ENCODE results near the gene GSG1L.
"Not testable (repeated sequence)": the region's sequence is repeated elsewhere in the genome, so short reads cannot be mapped to it uniquely, and the experiment has no call there.

The GSG1L gene

GRCh38 chr16:27983244-27983643 is 80.3 kb downstream of the GSG1L start:
- no peak for DNase-seq (ENCODE audit: low spot score)

DNA sequence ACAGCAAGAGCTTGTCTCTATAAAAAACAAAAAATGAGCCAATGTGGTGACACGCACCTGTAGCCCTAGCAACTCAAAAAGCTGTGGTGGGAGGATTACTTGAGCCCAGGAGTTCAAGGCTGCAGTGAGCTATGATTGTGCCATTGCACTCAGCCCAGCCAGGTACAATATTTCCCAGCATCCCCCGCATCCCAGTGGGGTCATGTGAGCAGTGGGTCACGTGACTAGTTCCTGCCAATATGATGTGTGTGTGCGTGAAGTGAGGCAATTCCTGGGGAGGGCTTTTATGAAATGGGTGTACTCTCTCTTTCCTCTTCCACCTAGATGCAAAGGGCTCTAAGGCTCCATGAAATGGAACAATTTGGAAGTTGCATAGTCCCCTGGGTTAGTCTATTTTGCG is 81.3 kb downstream of the GSG1L start:
- DNase-seq (ENCODE audit: low spot score): peak; percentile 17

DNA sequence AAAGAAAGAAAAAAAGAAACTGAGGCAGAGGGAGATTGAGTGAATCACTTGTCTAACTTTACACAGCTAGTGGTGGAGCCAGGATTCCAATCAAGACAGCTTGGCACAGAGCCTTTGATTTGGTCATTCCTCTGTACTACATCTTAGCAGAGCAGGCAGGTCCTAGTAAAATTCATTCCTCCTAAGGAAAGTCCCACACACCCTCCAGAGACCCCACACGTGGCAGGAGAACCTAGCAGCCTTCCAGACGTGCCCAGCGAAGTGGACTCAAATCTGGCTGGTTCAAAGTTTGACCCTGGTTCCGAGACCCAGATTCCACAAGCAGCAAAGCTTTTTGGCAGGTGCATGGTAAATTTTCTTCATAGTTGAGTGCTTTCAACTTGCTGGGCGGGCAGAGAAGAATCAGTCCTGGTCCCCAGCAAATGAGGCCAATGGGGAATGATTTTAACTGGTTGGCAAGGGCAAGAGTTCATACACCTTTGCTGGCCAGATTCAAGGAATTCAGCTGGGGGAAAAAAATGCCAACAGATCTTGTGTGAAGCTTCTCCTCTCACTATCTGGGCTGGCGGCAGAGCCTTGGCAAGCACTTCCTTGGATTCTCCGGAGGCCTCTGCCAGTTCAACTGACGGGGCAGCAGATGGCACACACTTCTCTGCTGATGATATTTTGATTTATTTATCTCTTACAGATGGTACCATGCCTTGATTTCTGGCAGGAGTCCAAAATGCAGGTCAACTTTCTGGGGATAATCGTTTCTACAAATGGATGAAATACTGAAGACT is 82.4 kb downstream of the GSG1L start:
- DNase-seq (ENCODE audit: low spot score): no peak

DNA sequence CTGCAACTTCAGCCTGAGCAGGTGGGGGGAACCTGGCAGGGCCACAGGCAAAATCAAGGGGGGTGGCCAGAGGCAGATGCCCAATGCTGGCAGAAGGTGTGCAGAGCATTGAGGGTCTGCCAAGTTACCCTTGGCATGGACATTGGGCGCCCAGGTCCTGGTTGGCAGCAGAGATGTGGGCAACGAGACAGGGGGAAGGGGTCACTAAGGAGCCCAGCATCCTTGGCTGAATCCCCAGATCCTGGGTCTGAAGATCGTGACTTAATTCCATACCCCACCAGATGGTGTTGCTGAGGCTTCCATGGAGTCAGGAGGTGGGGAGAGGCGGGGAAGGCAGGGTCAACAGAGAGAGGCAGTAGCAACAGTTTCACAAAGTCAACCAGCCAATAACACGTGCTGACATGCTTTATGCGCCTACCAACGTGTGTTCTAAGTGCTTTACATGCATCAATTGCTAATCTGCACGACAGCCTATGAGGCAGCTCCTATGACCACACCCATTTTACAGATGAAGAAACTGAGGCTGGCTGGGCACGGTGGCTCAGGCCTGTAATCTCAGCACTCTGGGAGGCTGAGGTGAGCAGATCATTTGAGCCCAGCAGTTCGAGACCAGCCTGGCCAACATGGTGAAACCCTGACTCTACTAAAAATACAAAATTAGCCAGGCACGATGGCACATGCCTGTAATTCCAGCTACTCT is 83.3 kb downstream of the GSG1L start:
- DNase-seq (ENCODE audit: low spot score): no peak

GRCh38 chr16:27979668-27980067 is 83.8 kb downstream of the GSG1L start:
- DNase-seq (ENCODE audit: low spot score): not testable (repeated sequence)

GRCh38 chr16:27978876-27979275 is 84.6 kb downstream of the GSG1L start:
- DNase-seq (ENCODE audit: low spot score): no peak

GRCh38 chr16:27977966-27978365 is 85.5 kb downstream of the GSG1L start:
- DNase-seq (ENCODE audit: low spot score): no peak

DNA sequence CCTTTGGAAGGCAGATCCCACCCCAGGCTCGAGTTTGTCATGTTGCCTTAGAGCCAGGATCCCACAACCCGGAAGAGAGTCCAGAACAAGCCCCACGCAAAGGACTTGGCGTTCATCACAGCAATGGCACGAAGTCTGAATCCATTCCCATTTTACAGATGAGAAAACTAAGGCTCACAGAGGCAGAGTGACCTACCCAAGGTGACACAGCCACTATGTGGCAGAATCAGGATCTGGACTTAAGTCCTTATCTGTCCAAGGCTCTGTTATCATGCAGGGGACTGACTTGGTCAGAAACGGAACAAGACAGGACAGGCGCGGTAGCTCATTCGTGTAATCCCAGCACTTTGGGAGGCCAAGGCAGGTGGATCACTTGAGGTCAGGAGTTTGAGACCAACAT is 86.5 kb downstream of the GSG1L start:
- no peak for DNase-seq (ENCODE audit: low spot score)

DNA sequence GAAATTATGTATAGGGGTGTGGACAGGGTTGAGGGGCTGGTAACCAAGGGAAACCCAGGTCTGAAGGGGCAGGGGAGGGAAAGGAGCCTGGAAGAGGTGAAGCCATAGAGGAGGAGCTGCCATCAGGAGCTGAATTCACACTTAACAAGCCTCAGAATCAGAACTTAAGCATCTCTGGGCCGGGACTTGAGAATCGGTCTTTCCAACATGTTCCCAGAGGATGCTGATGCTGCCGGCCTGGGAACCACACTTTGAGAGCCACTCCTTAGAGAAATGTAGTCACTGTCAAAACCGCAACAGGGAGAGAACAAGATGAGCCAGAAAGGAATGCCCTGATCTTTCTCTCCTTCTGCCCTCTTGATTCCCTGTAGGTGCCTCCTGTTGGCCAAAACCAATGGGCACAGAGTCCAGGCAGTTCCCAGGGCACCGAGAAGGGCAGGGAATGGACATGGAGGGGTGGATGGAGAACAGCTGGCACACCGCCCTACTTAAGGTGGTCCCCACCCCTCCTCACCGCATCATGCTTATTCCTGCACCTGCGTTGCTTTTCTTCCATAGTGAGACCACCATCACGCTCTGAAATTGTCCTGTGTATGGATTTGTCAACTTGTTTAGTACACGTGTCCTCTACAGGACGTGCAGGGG is 88.5 kb downstream of the GSG1L start:
- no peak for DNase-seq (ENCODE audit: low spot score)

GRCh38 chr16:27973678-27974077 is 89.8 kb downstream of the GSG1L start:
- DNase-seq (ENCODE audit: low spot score): no peak

DNA sequence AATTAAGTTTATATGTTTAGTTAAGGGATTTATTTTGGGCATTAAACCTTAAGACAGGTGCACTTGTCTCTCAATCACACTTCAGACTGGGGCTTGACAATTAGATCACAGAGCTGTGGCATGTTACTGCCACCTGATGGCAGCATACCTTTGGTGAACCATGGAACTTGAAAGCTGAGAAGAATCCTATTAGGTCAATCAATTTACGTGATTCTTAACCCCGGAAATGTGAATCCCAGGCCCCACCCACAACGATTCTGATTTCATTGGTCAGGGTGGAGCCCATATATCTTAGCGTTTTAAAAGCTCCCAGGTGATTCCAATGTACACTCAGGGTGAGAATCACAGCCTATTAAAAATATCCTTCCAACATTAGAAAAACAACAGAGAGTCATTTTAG is 91.0 kb downstream of the GSG1L start:
- peak; percentile 20 for DNase-seq (ENCODE audit: low spot score)

DNA sequence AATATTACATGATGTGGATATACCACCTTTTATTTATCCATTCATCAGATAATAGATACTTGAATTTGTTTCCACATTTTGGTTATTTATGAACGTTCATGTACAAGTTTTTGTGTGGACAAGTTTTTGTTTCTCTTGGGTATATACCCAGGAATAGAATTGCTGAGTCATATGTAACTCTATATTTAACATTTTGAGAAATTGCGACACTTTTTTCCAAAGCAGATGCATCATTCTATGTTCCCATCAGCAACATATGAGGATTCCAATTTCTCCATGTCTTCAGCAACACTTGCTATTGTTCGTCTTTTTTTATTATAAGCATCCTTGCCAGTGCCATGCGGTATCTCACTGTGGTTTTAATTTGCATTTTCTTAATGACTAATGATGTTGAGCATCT is 93.9 kb downstream of the GSG1L start:
- no peak for DNase-seq (ENCODE audit: low spot score)

GRCh38 chr16:27967169-27967568 is 96.3 kb downstream of the GSG1L start:
- DNase-seq (ENCODE audit: low spot score): no peak

- no peak for DNase-seq (ENCODE audit: low spot score)
Observed at GRCh38 chr16:27966756-27967155, 96.8 kb downstream of the GSG1L start.

GRCh38 chr16:27965801-27966200 is 97.7 kb downstream of the GSG1L start:
- no peak for DNase-seq (ENCODE audit: low spot score)

- DNase-seq (ENCODE audit: low spot score): no peak
Observed at GRCh38 chr16:27963471-27963965, 100.0 kb downstream of the GSG1L start.

DNA sequence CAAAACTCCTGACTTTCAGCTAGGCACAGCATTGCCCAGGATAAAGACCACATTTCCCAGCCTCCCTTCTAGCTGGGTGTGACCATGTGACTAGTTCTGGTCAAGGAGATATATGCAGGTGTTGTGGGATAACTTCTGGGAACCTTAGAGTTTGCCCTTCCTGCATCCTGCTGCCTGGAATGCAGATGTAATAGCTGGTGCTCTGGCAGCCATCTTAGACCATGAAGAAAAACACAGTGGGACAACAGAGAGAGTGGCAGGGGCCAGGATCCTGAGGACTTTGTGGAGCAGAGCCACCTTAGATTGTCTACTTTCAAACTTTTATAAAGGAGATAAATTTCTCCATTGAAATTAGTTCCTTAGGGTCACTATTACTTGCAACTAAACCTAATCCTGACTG is 101.3 kb downstream of the GSG1L start:
- no peak for DNase-seq (ENCODE audit: low spot score)

DNA sequence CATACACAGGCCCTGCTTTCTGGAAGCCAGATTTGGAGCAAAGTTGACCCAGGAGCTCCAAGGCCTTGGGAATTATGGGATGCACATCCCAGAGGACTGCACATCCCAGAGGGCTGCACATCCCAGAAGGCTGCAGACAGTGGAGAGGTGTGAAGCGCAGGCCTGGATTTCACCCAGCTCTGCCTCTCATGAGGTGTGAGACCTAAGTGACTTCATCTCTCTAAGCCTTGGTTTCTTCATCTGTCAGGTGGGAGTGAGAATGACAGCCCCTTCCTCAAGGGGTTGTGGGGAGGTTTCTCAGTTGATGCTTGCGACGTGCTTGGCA is 102.3 kb downstream of the GSG1L start:
- DNase-seq (ENCODE audit: low spot score): no peak

DNA sequence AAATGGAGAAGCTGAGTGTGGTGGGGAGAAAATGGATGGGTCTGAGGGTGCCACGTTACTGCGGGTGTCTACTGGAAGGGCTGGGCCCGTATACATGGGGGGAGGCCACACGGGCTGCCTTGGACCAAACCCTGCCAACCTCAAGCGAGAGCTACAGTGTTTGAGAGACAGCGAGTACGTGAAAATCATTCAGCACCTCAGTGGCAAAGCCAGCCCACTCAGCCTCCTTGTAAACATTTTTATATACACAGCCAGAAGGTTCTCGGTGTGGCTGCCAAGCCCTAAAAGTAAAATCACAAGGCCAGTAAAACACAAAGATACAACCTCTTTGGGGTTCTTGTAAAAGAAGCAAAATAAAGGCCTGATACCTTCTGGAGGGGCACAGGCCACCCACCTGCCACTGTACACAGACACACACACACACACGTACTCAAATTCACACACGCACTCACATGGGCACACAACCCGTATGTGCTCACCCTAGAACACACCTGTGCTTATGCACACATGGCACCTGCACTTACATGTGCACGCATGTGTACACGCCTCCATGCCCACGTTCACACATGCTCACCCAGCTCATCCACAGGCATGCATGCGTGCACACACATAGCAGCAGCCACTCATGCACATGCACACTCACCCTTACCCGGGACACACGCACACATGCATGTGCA is 102.8 kb downstream of the GSG1L start:
- DNase-seq (ENCODE audit: low spot score): no peak

DNA sequence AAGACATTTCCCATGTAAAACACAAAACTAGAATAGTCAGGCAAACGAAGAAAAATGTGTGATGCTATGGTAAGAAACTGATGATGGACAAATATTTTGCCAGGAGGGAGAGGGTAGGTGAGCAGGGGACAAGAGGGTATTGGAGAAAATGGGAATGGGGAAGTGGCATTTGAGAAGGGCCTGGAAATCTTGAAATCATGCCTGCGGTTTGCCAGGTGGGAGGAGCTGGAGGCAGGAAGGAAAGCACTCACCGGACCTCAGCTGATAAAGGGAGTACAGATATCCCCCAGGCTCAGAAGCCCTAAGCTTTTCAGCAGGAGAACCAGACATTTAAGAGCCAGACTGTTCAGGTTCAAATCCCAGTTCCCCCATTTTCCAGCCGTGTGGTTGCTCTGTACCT is 103.6 kb downstream of the GSG1L start:
- DNase-seq (ENCODE audit: low spot score): no peak

DNA sequence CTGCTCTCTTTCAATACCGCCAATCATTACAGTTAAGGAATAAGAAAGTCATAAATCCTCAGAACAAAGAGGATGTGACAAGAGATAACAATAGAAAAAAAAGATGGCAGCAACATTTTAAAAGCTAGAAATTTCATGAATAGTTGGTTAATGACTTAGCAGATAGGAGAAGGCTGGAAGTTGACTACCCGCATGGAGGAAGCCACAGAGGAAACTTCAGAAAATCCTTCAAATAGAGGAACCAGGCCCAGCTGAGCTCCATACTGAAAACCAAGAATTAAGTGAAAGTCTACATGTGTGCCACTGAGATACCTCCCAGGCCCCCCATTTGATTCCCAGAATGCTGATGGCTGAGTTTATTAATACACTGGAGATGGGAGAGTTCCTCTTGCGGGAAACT is 109.3 kb downstream of the GSG1L start:
- no peak for DNase-seq (ENCODE audit: low spot score)

GRCh38 chr16:27952811-27953210 is 110.7 kb downstream of the GSG1L start:
- DNase-seq (ENCODE audit: low spot score): no peak

All from SK-N-DZ (cell line).